ENCODE measurements around the gene ADAM17.

The ADAM17 gene

GRCh38 chr2:9463698-9464034, 92.0 kb downstream of the ADAM17 start:
- no peak for DNase-seq

DNA sequence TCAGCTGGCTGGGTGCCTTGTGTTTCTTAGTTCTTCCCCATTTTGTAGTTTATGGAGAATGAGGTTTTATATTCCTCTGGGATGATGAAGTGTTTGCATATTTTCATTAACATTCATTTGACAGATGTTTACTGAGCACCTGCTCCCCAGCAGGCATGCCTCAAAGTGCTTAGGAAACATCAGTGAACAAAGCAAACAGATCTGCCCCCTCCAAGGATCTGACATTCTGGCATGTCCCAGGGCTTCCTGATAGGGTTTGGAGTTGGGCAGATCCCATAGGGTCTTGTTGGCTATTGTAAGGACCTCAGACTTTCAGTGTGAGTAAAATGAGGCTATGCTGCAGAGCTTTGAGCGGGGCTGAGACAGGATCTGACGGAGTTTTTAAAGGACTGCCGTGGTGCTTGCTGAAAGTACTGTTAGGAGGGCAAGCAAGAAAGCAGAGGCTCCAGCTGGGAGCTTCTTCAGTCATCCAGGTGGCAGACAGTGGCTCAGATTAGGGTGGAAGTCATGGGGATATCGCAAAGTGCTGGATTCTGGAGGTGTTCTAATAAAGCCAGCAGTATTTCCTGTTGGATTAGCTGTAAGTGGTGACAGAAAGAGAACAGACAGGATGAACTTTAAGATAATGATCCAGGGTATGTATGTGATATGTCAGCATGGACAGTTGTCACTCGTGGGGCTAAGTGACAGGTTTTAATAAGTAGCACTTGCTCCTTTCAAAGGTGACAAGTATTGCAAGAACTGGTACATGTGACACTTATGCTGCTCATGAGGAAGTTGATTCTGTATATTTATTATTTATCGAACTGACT, 92.5 kb downstream of the ADAM17 start:
- peak; percentile 86 for DNase-seq

- peak; percentile 74 for DNase-seq
Observed at GRCh38 chr2:9462313-9462712, 93.3 kb downstream of the ADAM17 start.

- DNase-seq = no peak
Observed at GRCh38 chr2:9461079-9461478, 94.6 kb downstream of the ADAM17 start.

GRCh38 chr2:9460441-9461017, 95.1 kb downstream of the ADAM17 start:
- no peak for DNase-seq

DNA sequence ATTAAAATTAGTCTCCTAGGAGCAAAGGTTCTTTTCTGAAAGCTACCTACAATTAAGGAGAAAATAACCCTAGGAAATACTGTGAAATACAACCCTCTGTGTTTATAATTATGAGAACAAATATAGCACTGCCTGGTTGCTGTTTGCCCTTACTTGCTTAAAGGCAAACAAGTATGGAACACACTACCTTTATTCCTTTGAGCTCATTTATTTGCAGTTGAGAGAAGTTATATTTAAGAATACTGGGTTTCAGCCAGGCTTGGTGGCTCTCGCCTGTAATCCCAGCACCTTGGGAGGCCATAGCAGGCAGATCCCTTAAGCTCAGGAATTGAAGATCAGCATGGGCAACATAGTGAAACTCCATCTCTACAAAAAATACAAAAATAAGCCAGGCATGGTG, 104.4 kb downstream of the ADAM17 start:
- DNase-seq = no peak

DNA sequence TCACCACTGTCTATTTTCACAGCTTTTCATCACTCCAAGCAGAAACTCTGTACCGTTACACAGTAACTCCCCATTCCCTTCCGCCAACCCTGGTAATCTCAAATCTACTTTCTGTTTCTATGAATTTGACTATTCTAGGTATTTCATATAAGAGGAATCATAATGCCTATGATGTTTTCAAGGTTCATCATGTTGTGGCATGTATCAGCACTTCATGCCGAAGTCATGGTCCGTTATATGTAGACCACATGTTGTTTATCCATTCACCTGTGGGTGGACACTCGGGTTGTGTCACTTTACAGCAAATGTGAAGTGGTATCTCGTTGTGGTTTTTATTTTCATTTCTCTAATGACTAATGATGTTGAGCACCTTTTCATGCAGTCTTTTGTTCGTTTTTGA, 110.5 kb downstream of the ADAM17 start:
- no peak for DNase-seq

- DNase-seq = no peak
Observed at GRCh38 chr2:9443526-9443925, 112.1 kb downstream of the ADAM17 start.

GRCh38 chr2:9441556-9441955, 114.1 kb downstream of the ADAM17 start:
- no peak for DNase-seq

GRCh38 chr2:9440058-9440727, 115.4 kb downstream of the ADAM17 start:
- no peak for DNase-seq

- no peak for DNase-seq
Observed at GRCh38 chr2:9439536-9439935, 116.1 kb downstream of the ADAM17 start.
